NCI-H1417 (cell line): ENCODE results near the gene NRXN2.
"Not testable (repeated sequence)": the region's sequence is repeated elsewhere in the genome, so short reads cannot be mapped to it uniquely, and the experiment has no call there.

Experiments
- DNase-seq, 3 experiments: peaks; one replicate each; lab custom pipeline; 2025; lab: John Stamatoyannopoulos, UW

NRXN2 gene

GRCh38 chr11:64675450-64676260 is 47.3 kb downstream of the NRXN2 start:
- peak in 1 of 3 experiments; percentile 63 for DNase-seq

- DNase-seq, result no peak
Observed at GRCh38 chr11:64674774-64675173, 48.2 kb downstream of the NRXN2 start.

- no peak for DNase-seq
Observed at GRCh38 chr11:64673279-64673678, 49.7 kb downstream of the NRXN2 start.

GRCh38 chr11:64672875-64673274 is 50.1 kb downstream of the NRXN2 start:
- no peak for DNase-seq

GRCh38 chr11:64670975-64671374 is 52.0 kb downstream of the NRXN2 start:
- DNase-seq, result no peak

GRCh38 chr11:64667154-64667745 is 55.7 kb downstream of the NRXN2 start:
- no peak for DNase-seq

- peak in 1 of 3 experiments; percentile 66 for DNase-seq
Observed at GRCh38 chr11:64665411-64665821, 57.6 kb downstream of the NRXN2 start.

- DNase-seq, result not testable (repeated sequence)
Observed at GRCh38 chr11:64664236-64664870, 58.6 kb downstream of the NRXN2 start.

- DNase-seq, result no peak
Observed at GRCh38 chr11:64663656-64664055, 59.3 kb downstream of the NRXN2 start.

- no peak for DNase-seq
Observed at GRCh38 chr11:64661614-64662013, 61.4 kb downstream of the NRXN2 start.

GRCh38 chr11:64661146-64661545 is 61.9 kb downstream of the NRXN2 start:
- no peak for DNase-seq

- DNase-seq, result no peak
Observed at GRCh38 chr11:64660706-64661105, 62.3 kb downstream of the NRXN2 start.

GRCh38 chr11:64660205-64660604 is 62.8 kb downstream of the NRXN2 start:
- no peak for DNase-seq

GRCh38 chr11:64659417-64660144 is 63.4 kb downstream of the NRXN2 start:
- no peak for DNase-seq

GRCh38 chr11:64658265-64658664 is 64.7 kb downstream of the NRXN2 start:
- no peak for DNase-seq

- DNase-seq, result no peak
Observed at GRCh38 chr11:64656862-64657261, 66.1 kb downstream of the NRXN2 start.

- no peak for DNase-seq
Observed at GRCh38 chr11:64655941-64656601, 66.9 kb downstream of the NRXN2 start.

GRCh38 chr11:64654958-64655541 is 67.9 kb downstream of the NRXN2 start:
- no peak for DNase-seq

- DNase-seq, result no peak
Observed at GRCh38 chr11:64654439-64654838, 68.6 kb downstream of the NRXN2 start.

- no peak for DNase-seq
Observed at GRCh38 chr11:64653388-64653973, 69.5 kb downstream of the NRXN2 start.
